Fibroblast of villous mesenchyme (primary cell): ENCODE data around the gene PADI2. TPM values are rescaled to one million over a fixed set of nuclear protein-coding genes. Genes with fewer than 3 reads are reported as not detected.

Source experiments
- DNase-seq: peaks from one replicate; pipeline ENCODE4 v3.0.0-alpha.2; 2010; ENCODE audit warnings: low read depth
- H3K4me3 ChIP-seq: 2 replicates; pipeline ENCODE4 v1.5.1; 2011; ENCODE audit warnings: low read depth, mild to moderate bottlenecking, low read length
- total RNA-seq: library from RNA; depleted of rRNA; stranded (reverse); fragments of >200 nt; gene quantifications from 2 replicates; pipeline ENCODE4 v1.2.3, GENCODE V29; 2012
- TF ChIP-seq, protein P1 (sequence below): IDR thresholded peaks from 2 replicates; pipeline ENCODE4 v1.5.1; 2012; ENCODE audit warnings: low read depth, mild to moderate bottlenecking, low read length; ENCODE audit not compliant: insufficient read depth

Gene PADI2
- total RNA-seq, 1 donor = 0.43 TPM

DNA sequence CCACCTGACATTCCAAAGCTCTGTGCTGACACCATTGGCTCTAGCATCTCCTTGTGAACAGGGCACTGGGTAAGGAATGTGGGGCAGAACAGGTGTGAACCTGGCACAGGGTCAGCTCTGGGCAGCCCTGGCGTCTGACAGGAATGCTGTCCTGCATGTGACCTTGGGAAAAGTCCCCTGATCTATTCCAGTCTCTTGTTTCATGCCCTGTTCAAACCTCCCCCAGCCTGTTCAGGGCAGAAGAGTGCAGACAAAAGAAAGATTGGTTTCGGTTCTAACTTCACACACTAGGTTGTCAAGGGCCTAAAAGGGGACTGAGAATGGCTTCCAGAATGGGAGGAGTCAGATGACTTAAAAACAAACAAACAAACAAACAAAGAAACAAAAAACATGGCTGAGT lies 37.8 kb downstream of the PADI2 start:
- no peak overlapping the region for H3K4me3 ChIP-seq
- DNase-seq = no peak
- TF ChIP-seq, protein P1, sequence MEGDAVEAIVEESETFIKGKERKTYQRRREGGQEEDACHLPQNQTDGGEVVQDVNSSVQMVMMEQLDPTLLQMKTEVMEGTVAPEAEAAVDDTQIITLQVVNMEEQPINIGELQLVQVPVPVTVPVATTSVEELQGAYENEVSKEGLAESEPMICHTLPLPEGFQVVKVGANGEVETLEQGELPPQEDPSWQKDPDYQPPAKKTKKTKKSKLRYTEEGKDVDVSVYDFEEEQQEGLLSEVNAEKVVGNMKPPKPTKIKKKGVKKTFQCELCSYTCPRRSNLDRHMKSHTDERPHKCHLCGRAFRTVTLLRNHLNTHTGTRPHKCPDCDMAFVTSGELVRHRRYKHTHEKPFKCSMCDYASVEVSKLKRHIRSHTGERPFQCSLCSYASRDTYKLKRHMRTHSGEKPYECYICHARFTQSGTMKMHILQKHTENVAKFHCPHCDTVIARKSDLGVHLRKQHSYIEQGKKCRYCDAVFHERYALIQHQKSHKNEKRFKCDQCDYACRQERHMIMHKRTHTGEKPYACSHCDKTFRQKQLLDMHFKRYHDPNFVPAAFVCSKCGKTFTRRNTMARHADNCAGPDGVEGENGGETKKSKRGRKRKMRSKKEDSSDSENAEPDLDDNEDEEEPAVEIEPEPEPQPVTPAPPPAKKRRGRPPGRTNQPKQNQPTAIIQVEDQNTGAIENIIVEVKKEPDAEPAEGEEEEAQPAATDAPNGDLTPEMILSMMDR = no peak

DNA sequence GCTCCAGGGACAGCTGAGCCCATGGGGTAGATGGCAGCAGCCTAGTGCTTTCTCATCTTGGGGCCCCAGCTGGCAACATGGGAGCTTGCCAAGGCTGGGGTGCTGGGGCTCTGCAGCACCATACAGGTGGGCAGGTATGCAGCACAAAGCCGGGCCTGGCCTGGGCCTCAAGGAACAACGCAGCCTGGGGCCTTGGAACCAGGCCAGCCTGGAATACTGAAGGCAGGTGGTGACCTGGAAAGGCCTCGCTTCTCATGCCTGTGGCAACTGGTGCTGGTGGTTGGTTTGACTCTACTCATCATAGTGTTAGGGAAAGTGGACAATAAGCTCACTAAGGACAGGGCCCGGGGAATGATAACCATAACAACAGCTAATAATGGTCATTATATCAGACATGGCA lies 38.4 kb downstream of the PADI2 start:
- no peak for DNase-seq
- TF ChIP-seq, protein P1 = no peak
- H3K4me3 ChIP-seq = no peak overlapping the region

DNA sequence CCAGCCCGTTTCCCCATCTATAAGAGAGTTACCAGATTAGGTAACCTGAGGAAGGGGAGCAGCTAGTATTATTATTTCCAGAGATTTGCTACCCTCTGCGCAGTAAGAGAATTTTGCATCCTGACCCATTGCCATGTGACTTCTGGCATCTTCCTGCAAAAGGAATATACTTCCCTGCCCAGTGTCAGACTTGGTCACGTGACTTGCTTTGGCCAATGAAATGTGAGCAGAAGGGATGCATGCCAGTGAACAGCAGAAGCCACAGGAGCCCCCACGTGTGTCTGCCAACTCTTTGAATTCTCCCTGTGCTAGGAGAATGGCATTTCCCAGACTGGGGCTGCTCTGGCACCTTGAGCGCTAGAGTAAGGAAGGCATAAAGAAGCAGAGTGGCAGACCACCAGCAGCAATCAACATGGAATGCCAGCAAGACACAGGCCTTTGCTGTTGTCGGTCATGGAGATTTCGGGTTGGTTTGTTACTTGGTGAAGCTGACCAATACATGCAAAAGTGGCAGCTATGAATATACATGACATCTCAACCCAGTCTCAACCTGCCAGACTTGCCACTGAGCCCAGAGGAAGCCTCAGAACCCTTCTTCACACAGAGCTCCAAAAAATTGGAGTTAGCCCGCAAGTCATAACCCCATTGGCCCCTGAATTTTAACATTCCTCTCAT lies 39.0 kb downstream of the PADI2 start:
- no peak for DNase-seq

DNA sequence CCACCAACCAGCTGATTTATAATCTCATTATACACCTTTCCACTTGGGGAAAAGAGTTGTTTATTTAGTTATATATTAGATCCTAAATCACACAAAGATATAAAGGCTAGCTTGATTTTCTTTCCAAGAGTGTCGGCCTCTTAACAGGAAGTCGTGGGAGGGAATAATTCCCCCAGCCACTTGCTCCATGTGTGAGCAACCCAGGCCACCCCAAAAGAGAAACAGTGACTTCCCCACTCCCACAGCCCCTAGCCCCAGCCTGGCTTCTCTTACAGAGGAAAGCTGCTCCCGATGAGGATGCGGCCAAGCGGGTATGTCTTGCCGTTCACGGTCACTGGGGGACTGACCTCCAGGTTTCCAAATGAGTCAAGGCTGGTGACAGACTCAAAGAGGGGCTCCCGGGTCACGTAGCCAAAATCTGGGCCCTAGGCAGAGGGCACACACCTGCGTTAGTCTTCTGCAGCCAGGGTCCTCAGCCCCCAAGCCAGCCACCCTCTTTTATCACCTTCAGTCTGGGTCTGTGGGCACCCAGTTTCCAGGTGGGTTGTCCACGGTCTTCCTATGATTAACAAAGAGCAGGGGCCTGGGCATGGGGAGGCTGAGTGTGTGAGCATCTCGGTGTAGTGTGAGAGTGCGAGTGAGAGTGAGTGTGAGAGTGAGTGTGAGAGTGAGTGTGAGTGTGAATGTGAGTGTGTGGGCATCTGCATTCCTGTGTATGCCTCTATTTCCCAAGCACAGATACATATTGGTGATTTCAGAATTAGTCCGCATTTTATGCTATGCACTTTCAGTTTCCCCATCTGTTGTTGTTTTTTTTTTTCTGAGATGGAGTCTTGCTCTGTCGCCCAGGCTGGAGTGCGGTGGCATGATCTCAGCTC lies 40.0 kb downstream of the PADI2 start:
- TF ChIP-seq, protein P1 = no peak
- DNase-seq = no peak
- H3K4me3 ChIP-seq = no peak overlapping the region

More for the DNA sequence above, 39.0 kb downstream of the PADI2 start:
- TF ChIP-seq, protein P1 = no peak
- no peak overlapping the region for H3K4me3 ChIP-seq

DNA sequence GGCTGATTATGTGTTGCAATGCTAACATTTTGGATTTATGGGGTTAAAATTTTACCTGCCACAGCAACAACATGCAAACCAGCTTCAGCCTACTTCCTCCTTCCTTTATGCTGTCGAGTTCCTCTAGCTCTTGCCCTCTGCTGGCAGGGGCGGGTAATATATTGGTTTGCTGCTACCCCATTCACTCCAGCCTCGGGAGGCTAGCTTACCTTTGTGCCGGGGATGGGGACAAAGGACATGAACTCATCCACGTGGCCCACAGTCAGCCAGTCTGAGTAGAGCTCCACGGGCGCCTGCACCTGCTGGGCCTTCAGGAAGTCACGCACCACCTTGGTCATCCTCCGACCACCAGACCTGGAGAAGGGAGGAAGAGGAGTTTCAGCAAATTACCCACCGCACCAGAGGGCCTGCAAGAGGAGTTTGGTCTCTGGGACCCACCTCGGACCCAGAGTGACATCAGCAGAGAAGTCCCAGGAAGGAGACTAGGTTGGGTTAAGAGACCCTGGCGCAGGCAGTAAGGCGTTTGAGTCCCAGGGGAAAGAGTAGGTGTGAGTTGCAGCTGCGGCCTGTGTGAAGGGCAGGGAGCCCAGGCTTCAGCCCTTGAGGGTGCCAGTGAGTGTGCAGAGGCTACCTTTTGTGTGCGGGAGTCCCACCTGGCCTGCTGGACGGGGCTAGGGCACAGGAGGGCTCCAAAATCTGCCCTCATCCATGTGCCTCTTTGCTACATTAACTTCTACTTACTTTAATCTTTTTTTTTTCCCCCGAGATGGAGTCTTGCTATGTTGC lies 43.6 kb downstream of the PADI2 start:
- no peak overlapping the region for H3K4me3 ChIP-seq
- no peak for DNase-seq
- TF ChIP-seq, protein P1 = peak; percentile 39

DNA sequence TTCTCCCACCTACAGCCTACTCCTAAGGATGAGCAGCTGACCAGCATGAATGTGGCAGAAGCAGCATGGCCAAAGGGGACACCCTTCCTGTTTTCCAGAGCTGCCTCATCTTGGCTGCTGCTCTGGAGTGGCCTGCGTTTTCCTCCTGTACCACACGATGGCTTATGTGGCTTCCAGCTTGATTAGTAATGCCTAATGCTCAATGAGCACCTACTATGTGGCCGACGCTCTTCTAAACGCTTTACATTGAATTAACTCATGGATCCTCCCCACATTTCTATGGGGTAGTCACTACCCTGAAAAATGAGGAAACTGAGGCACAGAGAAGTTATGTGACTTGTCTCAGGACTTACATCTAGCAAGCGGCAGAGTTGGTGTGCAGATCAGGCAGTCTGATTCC lies 47.5 kb downstream of the PADI2 start:
- H3K4me3 ChIP-seq = no peak overlapping the region
- TF ChIP-seq, protein P1 = no peak
- DNase-seq = no peak
